ENCODE results near the gene ISX. TPM values are rescaled to one million over a fixed set of nuclear protein-coding genes. Genes with fewer than 3 reads are reported as not detected.

ISX gene
- total and polyA plus RNA-seq, 9 of the 15 experiments (the other 6 are each of a cell fraction or from before 2014, with no cell fraction given) = 0.03 to 0.36 (median 0.07) TPM

DNA sequence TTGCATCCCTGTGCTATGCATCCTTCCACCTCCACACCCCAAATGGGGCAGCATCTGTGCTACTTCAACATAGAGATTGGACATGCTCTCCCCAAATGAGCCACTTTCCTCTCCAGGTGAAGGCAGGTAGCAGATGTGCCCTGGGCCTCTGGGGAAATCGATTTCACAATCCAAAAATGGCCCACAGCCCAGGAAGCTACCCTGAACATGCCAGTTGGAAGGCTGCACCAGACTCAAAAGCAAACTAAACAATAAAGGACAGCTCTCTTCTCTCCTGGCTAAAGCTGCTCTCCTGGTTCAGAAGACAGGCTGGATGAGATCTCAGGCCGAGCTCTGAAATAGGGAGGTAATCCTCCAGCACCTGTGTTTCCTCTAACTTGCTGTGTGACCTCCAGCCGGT lies 19.7 kb downstream of the ISX start:
- in situ Hi-C loops (cut with MboI) = no loop called here
- Histone ChIP-seq H3K36me3 (ENCODE audit: control insufficient read depth, insufficient read depth, low read length) (no peaks in the 10 kb centered on the region), H3K27ac (ENCODE audit: extremely low read depth, low read depth, low read length) (no peak overlapping the region), H3K4me3 (no peak overlapping the region), H4K20me1 (replicated peaks; ENCODE audit: control insufficient read depth, insufficient read depth, low read length) (no peaks in the 10 kb centered on the region), H3K9me1 (ENCODE audit: control insufficient read depth, insufficient read depth, low read length) (no peaks in the 10 kb centered on the region), H3K27me3 (ENCODE audit: control insufficient read depth in 2 of 2, insufficient read depth in 2 of 2, low read length in 2 of 2) (no peaks in the 10 kb centered on the region), H3K4me2 (ENCODE audit: insufficient read depth, low read length) (no peak overlapping the region), H3K9ac (ENCODE audit: insufficient read depth in 1 of 2, low read depth in 2 of 2, low read length in 2 of 2) (no peak overlapping the region), H3K4me1 (replicated peaks in 1 of 2; ENCODE audit: control insufficient read depth in 2 of 2, insufficient read depth in 2 of 2, low read length in 2 of 2) (no peaks in the 10 kb centered on the region; a peak in 1 of 5 replicates), H3K79me2 (ENCODE audit: control insufficient read depth, insufficient read depth, low read length) (no peaks in the 10 kb centered on the region), H3K9me3 (replicated peaks; ENCODE audit: control insufficient read depth, insufficient read depth, low read depth, low read length) (no peaks in the 10 kb centered on the region), H2AFZ (ENCODE audit: low read depth, low read length) (no peak overlapping the region)
- BruUV-seq (replicated peaks) = no TSS peak
- TF ChIP-seq, protein P1, sequence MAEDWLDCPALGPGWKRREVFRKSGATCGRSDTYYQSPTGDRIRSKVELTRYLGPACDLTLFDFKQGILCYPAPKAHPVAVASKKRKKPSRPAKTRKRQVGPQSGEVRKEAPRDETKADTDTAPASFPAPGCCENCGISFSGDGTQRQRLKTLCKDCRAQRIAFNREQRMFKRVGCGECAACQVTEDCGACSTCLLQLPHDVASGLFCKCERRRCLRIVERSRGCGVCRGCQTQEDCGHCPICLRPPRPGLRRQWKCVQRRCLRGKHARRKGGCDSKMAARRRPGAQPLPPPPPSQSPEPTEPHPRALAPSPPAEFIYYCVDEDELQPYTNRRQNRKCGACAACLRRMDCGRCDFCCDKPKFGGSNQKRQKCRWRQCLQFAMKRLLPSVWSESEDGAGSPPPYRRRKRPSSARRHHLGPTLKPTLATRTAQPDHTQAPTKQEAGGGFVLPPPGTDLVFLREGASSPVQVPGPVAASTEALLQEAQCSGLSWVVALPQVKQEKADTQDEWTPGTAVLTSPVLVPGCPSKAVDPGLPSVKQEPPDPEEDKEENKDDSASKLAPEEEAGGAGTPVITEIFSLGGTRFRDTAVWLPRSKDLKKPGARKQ (CRISPR knock-in tag; IDR thresholded peaks at IDR 0.05) = no peak
- TF ChIP-seq RBM39 (optimal IDR thresholded peaks at IDR 0.05; ENCODE audit: low read depth, low read length) (no peak), HSF4 (CRISPR knock-in tag; IDR thresholded peaks at IDR 0.05; ENCODE audit: borderline replicate concordance) (no peak), ZNF696 (CRISPR knock-in tag; conservative IDR thresholded peaks at IDR 0.05) (no peak), DACH1 (IDR thresholded peaks at IDR 0.05; ENCODE audit: partially characterized antibody) (no peak), NUFIP1 (IDR thresholded peaks at IDR 0.05; ENCODE audit: partially characterized antibody) (no peak), NCOR1 (IDR thresholded peaks at IDR 0.05) (no peak), NEUROD1 (IDR thresholded peaks at IDR 0.05; ENCODE audit: borderline replicate concordance, low read depth, low read length, partially characterized antibody) (no peak), MEIS2 (IDR thresholded peaks at IDR 0.05; ENCODE audit: partially characterized antibody) (no peak), ZNF224 (CRISPR knock-in tag; IDR thresholded peaks at IDR 0.05) (no peak)
- TF ChIP-seq, protein P2, sequence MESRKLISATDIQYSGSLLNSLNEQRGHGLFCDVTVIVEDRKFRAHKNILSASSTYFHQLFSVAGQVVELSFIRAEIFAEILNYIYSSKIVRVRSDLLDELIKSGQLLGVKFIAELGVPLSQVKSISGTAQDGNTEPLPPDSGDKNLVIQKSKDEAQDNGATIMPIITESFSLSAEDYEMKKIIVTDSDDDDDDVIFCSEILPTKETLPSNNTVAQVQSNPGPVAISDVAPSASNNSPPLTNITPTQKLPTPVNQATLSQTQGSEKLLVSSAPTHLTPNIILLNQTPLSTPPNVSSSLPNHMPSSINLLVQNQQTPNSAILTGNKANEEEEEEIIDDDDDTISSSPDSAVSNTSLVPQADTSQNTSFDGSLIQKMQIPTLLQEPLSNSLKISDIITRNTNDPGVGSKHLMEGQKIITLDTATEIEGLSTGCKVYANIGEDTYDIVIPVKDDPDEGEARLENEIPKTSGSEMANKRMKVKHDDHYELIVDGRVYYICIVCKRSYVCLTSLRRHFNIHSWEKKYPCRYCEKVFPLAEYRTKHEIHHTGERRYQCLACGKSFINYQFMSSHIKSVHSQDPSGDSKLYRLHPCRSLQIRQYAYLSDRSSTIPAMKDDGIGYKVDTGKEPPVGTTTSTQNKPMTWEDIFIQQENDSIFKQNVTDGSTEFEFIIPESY (CRISPR knock-in tag; IDR thresholded peaks at IDR 0.05) = no peak
- intact Hi-C loops (cut with micrococcal nuclease) = no loop called here
- POLR2A ChIA-PET = interaction anchor here (1.1 to 1.6 kb wide), 2 partner anchors 10 to 12 kb away, joined by 3 read pairs; no protein-coding TSS in a partner anchor
- ATAC-seq (no peak), FAIRE-seq (no peak), DNase-seq (ENCODE audit: extremely low read depth in 1 of 4, low spot score in 3 of 4) (no peak)
- CTCF ChIA-PET (ENCODE audit: low intra/inter-chr PET ratio) = no interaction called here
- WGBS (ENCODE audit: insufficient coverage, low coverage, missing lambda C conversion rate) = 8% methylated on average over 2 of the region's 3 CpGs
